SK-N-SH treated with all-trans-retinoic acid at 6 μM for 48 hours (cell line): ENCODE results near the gene PIM3.

Experiments used
- ARNTL ChIP-seq: fragments of 450-650 bp; formaldehyde crosslinking; IDR thresholded peaks from 2 replicates; pipeline ENCODE4 v1.5.0; 2020; ENCODE audit warnings: low read depth, mild to moderate bottlenecking, moderate library complexity, borderline replicate concordance
- CSRNP3 ChIP-seq: fragments of 250-450 bp; sonication (Bioruptor Pico); IDR thresholded peaks from 2 replicates; pipeline ENCODE4 v1.5.1; 2021; ENCODE audit warnings: mild to moderate bottlenecking, moderate library complexity
- ESRRG ChIP-seq: fragments of 250-450 bp; sonication (Bioruptor Pico); IDR thresholded peaks from 2 replicates; pipeline ENCODE4 v1.6.1; 2021; ENCODE audit warnings: mild to moderate bottlenecking
- ISL1 ChIP-seq: fragments of 250-450 bp; sonication (Bioruptor Pico); IDR thresholded peaks from 2 replicates; pipeline ENCODE4 v2.1.2; 2022; ENCODE audit warnings: mild to moderate bottlenecking, moderate library complexity
- POU6F1 ChIP-seq: fragments of 250-450 bp; sonication (Bioruptor Pico); IDR thresholded peaks from 2 replicates; pipeline ENCODE4 v1.8.0; 2021; ENCODE audit warnings: low read depth, mild to moderate bottlenecking, moderate library complexity, borderline replicate concordance
- RARB ChIP-seq: fragments of 250-450 bp; sonication (Bioruptor Pico); IDR thresholded peaks from 2 replicates; pipeline ENCODE4 v1.8.0; 2021; ENCODE audit warnings: mild to moderate bottlenecking, moderate library complexity
- TCF4 ChIP-seq: fragments of 250-450 bp; sonication (Bioruptor Pico); IDR thresholded peaks from 2 replicates; pipeline ENCODE4 v1.8.0; 2021; ENCODE audit warnings: mild to moderate bottlenecking, moderate library complexity, borderline replicate concordance
- TSHZ2 ChIP-seq: fragments of 250-450 bp; sonication (Bioruptor Pico); IDR thresholded peaks from 2 replicates; pipeline ENCODE4 v1.5.0; 2020; ENCODE audit warnings: mild to moderate bottlenecking, moderate library complexity
- ZFP3 ChIP-seq: fragments of 250-450 bp; sonication (Bioruptor Pico); IDR thresholded peaks from 2 replicates; pipeline ENCODE4 v1.5.0; 2020; ENCODE audit warnings: mild to moderate bottlenecking, moderate library complexity
- ZFP30 ChIP-seq: fragments of 450-650 bp; formaldehyde crosslinking; IDR thresholded peaks from 2 replicates; pipeline ENCODE4 v1.5.0; 2022; ENCODE audit warnings: mild to moderate bottlenecking, moderate library complexity
- ZNF8 ChIP-seq: fragments of 450-650 bp; formaldehyde crosslinking; IDR thresholded peaks from 2 replicates; pipeline ENCODE4 v1.5.0; 2020; ENCODE audit warnings: mild to moderate bottlenecking, moderate library complexity

- TF ChIP-seq ESRRG (CRISPR knock-in tag) (no peak), TCF4 (no peak), ZFP30 (CRISPR knock-in tag) (no peak), RARB (CRISPR knock-in tag) (no peak), ZNF8 (CRISPR knock-in tag) (no peak), TSHZ2 (CRISPR knock-in tag) (no peak), ISL1 (no peak), POU6F1 (no peak), ARNTL (CRISPR knock-in tag) (no peak), ZFP3 (no peak), CSRNP3 (CRISPR knock-in tag) (no peak)
Observed at GRCh38 chr22:49911881-49912625, 48.5 kb upstream of the PIM3 start.
